Right ventricle myocardium superior (tissue), 1 donor: Measurements from ENCODE around the gene SLBP. TPM values are rescaled to one million over a fixed set of nuclear protein-coding genes. Genes with fewer than 3 reads are reported as not detected.
A peak's percentile ranks its signal among the peaks of the same experiment; 100 is the strongest.
"Not testable (repeated sequence)": the region's sequence is repeated elsewhere in the genome, so short reads cannot be mapped to it uniquely, and the experiment has no call there.

Experiments
- ATAC-seq: fragments of 200-7000 bp; cut with Tn5 transposase; one replicate; pipeline ENCODE4 v1.9.1; 2020; ENCODE audit warnings: mild to moderate bottlenecking; ENCODE audit not compliant: poor library complexity
- DNase-seq: peaks from one replicate; pipeline ENCODE4 v3.0.0-alpha.2; 2020
- intact Hi-C: fragments of 100-400 bp; cut with DNase I; formaldehyde crosslinking; loops from one replicate; pipeline ENCODE4 v1.11.2; 2022
- total RNA-seq: library from RNA; stranded (reverse); fragmentation: NEBNext Ultra II Directional; extraction: Animal tissue kit (Norgen Biotek cat#: 25700); gene quantifications from one replicate; pipeline ENCODE4 v1.2.1, GENCODE V29; 2021
- donor health status: DM: no; HTN: yes; CAD: no; lungs with severe emphysema.

Gene SLBP
- total RNA-seq, 1 donor from 2014 or later, result 12.6 TPM

DNA sequence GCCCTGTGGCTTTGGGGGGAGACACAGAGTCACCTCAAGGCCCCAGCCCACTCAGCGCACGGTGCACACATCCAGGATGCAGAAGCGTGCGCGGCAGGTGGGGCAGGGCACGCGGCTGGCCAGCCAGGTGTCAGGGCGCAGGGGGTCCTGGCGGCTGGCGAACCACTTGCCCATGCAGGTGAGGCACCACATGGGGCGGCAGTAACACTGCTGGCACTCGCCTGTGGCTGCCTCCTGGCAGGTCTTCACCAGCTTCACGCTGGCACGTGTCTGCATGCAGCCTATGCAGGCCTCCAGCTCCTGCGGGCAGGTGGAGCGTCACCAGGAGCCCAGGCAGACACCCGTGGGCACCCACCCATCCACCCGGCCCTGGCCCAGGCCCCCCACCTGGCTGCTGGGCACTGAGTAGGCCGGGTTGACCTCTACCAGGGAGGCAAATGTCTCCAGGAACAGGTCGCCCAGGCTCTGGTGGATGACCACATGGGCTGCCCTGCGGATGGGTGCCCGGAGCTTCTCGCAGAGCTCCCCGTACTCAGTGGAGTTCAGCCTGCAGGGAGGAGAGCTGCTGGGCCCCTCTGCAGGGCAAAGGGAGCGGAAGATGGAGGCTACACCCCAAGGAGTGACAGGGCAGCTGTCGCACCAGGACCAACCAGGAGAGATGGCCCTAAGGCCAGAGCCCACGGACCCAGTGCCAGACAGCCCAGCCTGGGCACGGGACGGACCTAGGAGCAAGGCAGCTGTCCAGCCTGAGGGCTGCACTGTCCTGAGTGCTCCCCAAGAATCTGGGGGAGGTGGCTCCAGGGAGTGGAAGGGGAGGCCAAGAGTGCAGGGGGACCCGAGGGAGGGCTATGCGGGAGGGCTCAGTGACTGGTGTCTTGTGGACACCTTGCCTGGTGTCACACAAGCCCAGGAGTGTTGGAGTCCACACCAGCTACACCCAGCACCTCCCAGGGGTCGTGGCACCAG is 5.3 kb upstream of the SLBP start:
- intact Hi-C loops, result loop anchor here (10.0 kb wide), 1 partner anchor 373 kb away; the partner anchor contains the start of gene UVSSA
- DNase-seq (peak; percentile 32), ATAC-seq (no peak)

DNA sequence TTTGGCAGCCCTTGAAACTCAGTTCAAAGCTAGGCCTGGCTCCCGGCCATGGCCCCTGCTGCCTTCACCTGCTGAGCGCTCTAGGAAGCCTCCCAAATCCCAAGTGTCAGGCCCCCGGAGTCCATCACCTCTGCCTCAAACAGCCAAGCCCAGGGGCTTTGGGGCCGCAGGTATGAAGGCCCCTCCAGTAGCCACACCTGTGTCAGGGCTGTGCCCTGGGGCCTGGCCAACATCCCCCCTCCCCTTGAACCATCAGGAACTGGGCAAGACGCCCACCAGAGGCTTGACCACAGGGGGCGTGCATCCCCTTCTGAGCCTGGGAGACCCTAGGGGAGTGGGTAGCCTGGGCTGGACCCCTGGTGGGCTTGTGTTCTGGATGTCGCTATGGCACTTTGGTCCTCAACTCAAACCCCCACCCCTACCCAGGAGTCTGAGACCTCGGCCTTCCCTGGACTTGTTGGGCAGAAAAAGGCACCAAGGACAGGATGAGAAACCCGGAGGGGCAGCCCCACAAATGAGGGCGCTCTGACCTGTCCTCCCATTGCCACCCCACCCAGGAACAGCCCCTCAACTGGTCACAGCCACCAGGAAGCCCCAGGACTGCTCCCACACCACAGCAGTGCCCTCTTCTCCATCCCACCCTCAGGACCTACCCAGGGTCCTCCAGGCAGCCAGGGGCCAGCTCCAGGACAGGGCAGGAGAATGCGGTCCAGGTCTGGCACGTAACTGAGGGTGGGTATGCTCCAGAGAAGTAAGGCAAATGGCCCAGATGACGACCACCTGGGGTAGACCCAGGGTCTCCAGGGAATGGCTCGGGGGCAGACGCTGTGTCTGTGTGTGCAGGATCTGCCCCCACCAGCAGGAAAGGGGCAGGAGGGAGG is 4.2 kb upstream of the SLBP start:
- peak; percentile 37 for DNase-seq
- intact Hi-C loops, result loop anchor here (10.0 kb wide), 1 partner anchor 372 kb away; the partner anchor contains the start of gene UVSSA
- ATAC-seq, result no peak

DNA sequence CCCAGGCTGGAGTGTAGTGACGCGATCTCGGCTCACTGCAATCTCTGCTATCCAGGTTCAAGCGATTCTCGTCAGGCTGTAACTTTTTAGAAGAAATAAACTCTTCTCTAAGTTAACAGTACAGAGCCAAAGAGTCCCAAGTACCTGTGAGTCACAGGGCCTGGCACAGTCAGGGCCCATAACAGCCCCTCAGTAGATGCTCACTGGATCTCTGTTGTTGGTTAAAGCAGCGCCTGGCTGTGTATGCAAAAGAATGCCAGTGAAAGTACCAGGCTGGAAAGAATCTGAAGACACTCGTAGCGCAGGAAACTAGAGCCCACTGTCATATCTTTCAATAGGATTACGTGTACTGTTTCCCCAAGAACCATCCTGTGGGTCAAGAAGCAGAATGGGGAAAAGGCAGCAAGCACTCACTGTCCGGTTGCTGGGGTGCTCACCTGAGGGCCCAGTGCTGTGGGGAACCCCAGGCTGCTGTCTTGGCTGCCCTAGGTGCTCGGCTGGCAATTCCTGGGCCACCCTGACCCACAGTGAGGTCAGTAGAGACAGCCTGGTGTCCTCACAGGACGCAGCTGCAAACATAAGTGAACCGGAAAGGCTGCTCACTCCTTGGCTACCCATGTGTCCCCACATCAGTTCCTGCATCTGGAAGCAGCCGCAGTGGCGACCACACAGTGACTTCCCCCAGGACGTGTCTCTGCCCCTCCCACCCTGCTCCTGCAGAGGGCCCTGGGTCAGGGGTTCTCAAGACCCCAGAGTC is 3.1 kb upstream of the SLBP start:
- intact Hi-C loops, result loop anchor here (10.0 kb wide), 1 partner anchor 370 kb away; the partner anchor contains the start of gene UVSSA
- ATAC-seq, result no peak
- peak; percentile 51 for DNase-seq

DNA sequence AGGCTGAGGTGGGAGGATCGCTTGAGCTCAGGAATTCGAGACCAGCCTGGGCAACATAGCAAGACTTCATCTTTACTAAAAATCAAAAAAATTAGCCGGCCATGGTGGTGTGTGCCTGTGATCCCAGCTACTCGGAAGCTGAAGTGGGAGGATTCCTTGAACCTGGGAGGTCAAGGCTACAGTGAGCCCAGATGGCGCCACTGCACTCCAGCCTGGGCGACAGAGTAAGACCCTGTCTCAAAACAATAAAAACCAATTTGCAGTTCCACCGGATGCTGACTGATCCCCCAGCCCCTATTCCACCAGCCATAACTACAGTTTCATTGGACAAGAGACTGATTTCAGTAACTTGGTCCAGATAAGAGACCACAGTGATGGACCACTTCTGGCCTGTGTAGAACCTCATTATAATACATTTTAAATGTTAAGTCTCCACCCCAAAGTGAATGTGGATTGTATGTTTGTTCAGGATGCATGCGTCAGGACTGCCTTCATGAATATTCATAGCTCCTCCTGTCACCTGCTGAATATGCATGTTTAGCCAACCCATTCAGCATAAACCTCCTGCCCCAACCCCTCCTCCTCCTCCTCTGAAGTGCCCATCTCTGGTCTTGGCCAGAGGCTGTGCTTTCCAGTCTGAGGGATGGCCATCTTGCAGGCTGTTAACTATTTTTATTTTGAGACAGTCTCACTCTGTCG is 2.3 kb upstream of the SLBP start:
- ATAC-seq (no peak), DNase-seq (no peak)
- intact Hi-C loops, result loop anchor here (10.0 kb wide), 1 partner anchor 370 kb away; the partner anchor contains the start of gene UVSSA

DNA sequence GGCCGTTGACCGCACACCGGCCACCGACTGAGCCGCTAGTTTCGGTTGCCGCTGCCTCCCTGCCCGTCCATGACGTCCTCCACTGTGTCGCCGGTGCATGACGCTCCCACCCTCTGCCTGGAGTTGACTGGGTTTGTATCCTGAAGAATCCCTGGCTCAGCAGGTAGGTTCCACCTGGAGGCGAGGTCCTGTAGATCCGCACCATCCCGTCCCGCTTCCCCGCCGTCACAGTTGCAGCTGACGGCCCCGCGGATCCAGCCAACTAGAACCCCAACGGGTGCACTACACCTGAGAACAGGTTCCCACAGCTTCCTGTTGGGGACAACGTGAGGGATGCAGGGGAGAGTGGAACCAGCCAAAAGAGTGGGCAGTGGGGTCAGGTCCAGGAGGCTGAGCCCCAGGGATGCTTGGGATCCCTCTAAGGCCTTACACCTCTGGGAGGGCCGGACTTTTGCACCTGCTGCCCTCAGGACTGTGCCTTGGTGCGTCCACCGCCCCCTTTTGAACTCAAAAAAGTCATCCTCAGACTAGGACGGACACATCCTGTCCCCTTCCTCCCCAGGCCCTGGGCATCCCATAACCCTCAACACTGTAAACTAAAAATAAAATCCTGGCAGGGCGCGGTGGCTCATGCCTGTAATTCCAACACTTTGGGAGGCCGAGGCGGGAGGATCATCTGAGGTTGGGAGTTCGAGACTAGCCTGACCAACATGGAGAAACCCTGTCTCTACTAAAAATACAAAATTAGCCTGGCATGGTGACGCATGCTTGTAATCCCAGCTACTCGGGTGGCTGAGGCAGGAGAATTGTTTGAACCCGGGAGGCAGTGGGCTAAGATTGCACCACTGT is 1.1 kb upstream of the SLBP start:
- DNase-seq (peak; percentile 22), ATAC-seq (no peak)
- intact Hi-C loops, result loop anchor here (10.0 kb wide), 1 partner anchor 368 kb away; the partner anchor contains the start of gene UVSSA

DNA sequence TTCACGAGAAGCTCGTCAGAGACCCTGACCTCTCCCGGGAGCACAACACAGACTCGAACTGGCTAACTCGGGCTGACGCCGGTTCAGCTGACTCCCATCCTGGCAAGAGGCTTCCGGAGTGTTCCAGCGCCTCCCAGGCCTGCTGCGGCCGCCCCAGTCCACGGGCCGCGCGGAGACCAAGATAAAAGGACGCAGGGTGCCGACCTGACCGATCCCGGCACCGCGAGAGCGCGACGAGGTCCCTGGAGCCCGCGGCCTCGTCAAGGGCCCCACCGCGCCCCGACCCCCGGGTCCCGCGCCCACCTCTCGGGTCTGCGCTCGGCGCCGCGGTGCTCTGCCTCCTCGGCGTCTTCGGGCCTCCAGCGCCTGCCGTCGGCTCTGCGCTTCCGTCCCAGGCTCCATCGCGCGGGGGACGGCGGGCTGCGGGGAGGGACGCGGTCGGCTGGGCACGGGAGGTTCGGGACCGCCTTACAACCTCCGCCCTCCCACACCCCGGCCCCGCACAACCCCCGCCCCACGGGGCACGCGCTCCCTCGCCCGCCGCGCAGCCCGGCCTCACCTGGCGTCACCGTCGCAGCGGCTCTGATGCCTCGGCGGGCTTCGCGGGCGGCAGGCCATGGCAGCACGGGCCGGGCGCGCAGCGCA is 426 bp downstream of the SLBP start:
- ATAC-seq (peak; percentile 37), DNase-seq (peak; percentile 66)
- intact Hi-C loops, result loop anchor here (10.0 kb wide), 1 partner anchor 367 kb away; the partner anchor contains the start of gene UVSSA

DNA sequence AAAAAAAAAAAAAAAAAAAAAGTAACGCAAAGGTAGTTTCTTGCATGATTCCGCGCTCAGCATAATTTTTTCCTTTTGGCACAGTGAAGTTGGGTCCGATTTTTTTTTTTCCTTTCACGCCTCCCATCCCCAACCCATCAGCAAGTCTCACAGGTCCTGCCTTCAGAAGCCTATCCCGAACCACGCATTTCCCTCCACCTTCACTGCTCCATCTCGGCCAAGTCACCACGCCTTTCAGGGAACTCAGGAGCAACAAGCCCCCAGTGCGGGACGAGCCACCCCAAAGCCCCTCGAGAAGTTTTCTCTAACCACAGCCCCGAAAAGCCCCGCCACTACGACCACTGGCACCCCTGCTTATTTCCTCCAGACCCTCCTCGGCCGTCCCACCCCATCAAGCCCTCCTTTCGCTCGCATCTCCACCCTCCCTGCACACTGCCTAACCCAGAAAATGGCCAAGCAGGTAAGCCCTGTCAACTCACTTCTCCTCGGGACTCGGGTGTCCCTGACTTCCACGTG is 1.0 kb downstream of the SLBP start:
- ATAC-seq (no peak), DNase-seq (no peak)
- intact Hi-C loops, result loop anchor here (10.0 kb wide), 1 partner anchor 366 kb away; the partner anchor contains the start of gene UVSSA

DNA sequence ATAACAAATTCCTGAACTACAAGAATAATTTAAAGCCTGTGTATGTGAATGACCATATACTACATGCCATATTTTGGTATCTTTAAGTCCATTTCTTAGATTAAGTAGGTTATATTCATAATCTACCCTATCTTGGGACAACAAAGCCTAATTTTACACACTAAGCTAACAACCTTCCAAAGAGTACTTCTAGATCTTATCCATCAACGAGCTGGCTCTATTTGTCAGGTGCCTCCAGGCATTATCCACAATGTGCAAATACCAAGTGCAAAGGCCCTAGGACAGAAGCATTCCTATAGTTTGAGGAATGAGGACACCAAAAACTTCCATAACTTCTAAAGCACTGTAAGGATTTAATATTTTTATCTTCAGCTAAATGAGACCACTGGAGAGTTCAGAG is 3.5 kb downstream of the SLBP start:
- DNase-seq (no peak), ATAC-seq (no peak)
- intact Hi-C loops, result no loop called here

DNA sequence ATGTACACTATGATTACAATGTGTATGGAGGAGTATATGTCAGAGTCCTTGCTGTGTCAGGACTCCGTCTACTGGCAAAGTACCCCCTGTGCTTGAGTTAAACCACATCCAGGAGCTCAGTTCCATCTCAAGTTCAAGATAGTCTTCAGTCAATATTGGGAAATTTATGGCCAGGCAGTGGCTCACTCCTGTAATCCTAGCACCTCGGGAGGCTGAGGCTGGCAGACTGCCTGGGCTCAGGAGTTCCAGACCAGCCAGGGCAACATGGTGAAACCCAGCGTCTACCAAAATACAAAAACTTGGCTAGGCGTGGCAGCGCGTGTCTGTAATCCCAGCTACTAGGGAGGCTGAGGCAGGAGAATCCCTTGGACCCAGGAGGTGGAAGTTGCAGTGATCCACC is 5.8 kb downstream of the SLBP start:
- DNase-seq, result no peak
- ATAC-seq, result no peak

DNA sequence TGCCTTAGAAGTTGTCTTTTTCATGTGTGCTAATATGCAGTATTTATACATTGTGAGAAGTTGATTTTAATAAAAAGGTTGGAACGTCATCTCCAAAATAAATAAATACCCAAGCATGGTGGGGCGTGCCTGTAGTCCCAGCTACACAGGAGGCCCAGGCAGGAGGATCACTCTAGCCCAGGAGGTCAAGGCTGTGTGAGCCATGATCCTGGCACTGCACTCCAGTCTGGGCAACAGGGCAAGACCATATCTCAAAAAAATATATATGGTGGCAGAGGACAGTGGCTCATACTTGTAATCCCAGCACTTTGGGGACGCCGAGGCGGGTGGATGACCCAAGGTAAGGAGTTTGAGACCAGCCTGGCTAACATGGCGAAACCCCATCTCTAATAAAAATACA is 6.4 kb downstream of the SLBP start:
- ATAC-seq (no peak), DNase-seq (no peak)
- intact Hi-C loops, result no loop called here

More for the DNA sequence above, 5.8 kb downstream of the SLBP start:
- intact Hi-C loops, result no loop called here

DNA sequence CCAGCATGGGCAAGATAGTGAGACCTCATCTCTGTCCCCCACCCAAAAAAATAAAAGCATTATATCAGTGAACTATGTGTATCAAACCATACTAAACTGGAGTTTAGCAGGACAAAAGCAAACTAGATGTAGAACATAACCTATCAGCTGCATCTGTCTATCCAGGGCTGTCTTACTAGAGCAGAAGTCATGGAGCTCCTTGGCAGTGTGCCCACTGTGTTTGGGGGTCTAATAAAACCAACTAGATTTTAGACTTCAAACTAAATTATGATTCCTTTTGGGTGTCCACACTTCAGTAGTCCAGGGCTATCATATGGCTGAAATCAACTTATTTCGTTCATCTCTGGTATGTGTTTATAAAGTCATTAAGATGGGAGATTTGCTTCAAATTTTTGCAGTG is 8.3 kb downstream of the SLBP start:
- no peak for ATAC-seq
- intact Hi-C loops, result no loop called here
- no peak for DNase-seq

DNA sequence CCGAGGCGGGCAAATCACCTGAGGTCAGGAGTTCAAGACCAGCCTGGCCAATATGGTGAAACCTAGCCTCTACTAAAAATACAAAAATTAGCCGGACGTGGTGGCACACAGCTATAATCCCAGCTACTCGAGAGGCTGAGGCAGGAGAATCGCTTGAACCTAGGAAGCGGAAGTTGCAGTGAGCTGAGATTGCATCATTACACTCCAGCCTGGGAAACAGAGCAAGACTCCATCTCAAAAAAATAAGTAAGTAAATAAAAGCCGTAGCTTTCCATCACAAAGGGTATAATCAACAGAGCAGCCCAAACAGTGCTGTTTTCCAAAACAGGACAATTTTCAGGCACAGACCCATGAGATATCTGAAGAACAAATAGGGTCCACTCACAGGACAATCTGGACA is 10.4 kb downstream of the SLBP start:
- ATAC-seq, intact Hi-C loops, DNase-seq: not testable (repeated sequence)

DNA sequence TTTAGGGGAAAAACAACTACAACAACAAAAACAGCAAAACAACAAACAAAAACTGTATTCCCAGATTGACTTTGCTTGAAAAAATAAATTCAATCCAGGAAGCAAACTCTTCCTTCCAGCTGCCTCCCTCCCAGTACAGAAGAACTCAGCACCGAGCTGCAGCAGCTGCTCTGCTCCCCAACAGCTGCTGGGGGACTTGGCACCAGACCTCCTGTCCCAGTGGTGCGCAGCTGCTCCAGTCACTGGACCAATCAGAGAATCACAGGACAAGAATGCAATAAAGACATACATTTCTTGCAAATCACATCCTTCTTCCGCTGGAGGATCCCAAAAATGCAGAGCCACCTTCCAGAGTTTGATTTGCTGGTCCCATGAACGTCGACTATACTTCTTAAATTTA is 16.2 kb downstream of the SLBP start:
- intact Hi-C loops, result no loop called here
- DNase-seq (no peak), ATAC-seq (no peak)

DNA sequence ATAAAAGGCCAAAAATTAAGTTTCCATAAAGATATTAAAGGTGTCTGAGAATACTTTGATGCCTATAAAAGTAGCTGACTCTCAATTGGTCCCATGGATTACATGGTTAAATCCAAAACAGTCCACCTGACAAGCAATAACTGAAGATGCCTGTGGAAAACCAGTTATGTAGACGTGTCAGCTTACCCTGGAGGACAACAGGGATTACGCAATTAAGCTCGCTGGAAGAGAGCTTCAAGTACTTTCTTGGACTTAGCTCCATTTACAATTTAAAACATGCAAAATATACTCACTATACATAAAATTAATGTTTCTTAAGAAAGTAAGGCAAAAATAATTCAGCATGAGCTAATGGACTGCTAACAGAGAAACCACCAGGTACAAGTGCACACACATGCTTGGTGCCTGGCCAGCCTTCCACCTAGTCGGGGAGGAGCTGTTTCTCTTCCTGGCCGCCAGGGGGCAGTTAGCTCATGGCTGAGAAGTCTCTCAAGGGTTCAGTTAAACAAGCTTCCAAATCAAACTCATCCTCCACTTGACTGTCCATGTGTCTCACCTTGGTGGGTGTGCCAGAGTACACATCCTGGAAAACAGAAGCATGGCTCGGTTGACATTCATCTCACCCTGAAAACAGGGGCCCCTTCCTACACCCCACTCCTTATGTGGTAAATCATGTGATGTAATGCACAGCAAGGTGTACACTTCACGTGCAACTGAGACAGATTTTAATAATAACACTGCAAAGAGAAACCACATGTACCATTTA is 18.8 kb downstream of the SLBP start:
- ATAC-seq (peak; percentile 86), DNase-seq (peak; percentile 78)
- intact Hi-C loops, result loop anchor here (2.0 kb wide), 1 partner anchor 33 kb away; no protein-coding TSS in a partner anchor

DNA sequence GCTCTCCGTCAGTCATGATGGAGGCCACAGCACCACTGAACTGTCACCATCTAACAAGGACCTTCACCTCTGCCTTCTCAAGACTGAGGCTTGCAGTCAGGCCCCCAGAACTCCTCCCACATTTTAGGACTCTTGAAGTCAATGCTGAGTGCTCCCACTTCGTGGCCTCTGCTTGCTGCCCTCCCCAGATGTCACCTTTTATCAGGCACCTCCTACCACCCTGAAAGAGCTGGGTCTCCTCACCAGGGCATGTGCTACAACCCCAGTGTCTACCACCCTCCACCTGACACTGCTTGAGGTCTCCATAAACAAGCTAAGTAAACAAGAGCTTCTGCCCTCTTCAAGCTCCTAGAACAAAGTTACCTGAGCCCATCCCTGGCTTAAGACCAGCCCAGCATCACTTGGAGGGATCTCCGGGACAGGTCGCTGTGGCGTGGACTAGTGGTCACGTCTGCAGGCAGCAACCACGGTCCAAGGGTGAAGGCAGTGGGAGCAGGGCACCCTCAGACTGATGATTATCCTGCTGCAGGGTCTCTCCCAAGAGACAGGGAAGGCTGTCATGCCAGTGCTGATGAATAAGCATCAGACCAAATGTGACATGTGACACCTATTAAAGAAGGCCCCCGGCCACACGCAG is 20.3 kb downstream of the SLBP start:
- intact Hi-C loops, result loop anchor here (2.0 kb wide), 1 partner anchor 35 kb away; no protein-coding TSS in a partner anchor
- no peak for DNase-seq
- no peak for ATAC-seq
